ENCODE results near the gene MPHOSPH9.
A peak's percentile ranks its signal among the peaks of the same experiment; 100 is the strongest.

Gene MPHOSPH9

GRCh38 chr12:123107926-123108681 lies 124.8 kb downstream of the MPHOSPH9 start:
- Histone ChIP-seq H3K9me3 (ENCODE audit: control extremely low read depth in 1 of 5, control insufficient read depth in 4 of 5, insufficient read depth in 2 of 5, low read depth in 1 of 5, low read length in 4 of 5) (no peaks in the 10 kb centered on the region), H3K27me3 (replicated peaks in 2 of 5; ENCODE audit: control insufficient read depth in 4 of 5, insufficient read depth in 5 of 5, low read length in 4 of 5) (no peaks in the 10 kb centered on the region), H3K36me3 (ENCODE audit: control insufficient read depth in 4 of 4, insufficient read depth in 4 of 4, low read length in 3 of 4) (peaks cover 0 to 28% (median 13%) of the 10 kb centered on the region in 4 experiments), H3K27ac (ENCODE audit: insufficient read depth in 1 of 2, low read depth in 1 of 2, low read length in 2 of 2, poor library complexity in 1 of 2, severe bottlenecking in 2 of 2) (no peak overlapping the region), H3K4me3 (ENCODE audit: control insufficient read depth in 1 of 7, extremely low read depth in 1 of 7, insufficient read depth in 4 of 7, low read depth in 2 of 7, low read length in 6 of 7) (no peak overlapping the region), H3K4me1 (ENCODE audit: control extremely low read depth in 1 of 4, control insufficient read depth in 4 of 4, insufficient read depth in 4 of 4, low read length in 3 of 4) (peaks cover 3 to 23% (median 20%) of the 10 kb centered on the region in 4 experiments)
- no peak for DNase-seq
- WGBS (ENCODE audit: insufficient coverage): 100% methylated on average over 12 of the region's 13 CpGs
- CTCF ChIA-PET: interaction anchor here (0.6 to 2.0 kb wide), 6 partner anchors 8 to 64 kb away, joined by 3 to 6 read pairs (median 3); no protein-coding TSS in a partner anchor
- POLR2A ChIA-PET: no interaction called here

DNA sequence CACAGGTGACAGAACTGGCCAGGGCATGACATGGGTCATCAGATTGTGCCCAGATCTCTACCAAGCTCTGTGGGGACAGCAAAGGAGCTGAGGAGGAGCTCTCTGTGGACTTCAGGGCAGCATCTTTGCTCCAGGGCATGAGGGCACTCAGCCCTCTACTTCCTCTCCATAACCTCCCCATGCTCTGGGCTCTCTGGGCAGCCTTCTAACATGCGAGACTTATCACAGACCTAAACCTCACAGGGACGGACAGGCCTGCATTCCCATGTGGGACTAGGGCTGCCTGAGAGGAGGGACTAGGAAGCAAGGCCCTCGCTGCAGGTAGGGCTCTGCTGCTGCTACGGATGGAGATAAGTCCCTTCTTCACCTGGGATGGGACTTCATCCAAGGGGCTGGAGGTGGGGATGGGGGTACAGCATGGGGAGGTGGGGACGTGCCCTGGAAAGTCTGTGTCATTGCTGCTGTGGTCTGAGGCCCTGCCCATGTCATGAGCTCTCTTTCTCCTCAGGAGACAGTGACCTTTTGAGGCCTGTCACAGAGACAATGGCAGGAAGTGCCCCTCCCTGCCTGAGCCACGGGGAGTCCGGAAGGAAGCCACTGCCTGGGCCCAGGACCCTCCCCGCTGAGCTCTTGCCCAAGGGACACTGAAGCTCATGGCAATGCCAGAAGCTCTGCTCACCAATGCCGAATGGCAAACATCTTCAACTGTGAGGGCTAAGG lies 126.1 kb downstream of the MPHOSPH9 start:
- CTCF ChIA-PET: interaction anchor here (1.3 to 2.0 kb wide), 6 partner anchors 10 to 64 kb away, joined by 3 to 8 read pairs (median 4); no protein-coding TSS in a partner anchor
- Histone ChIP-seq H3K36me3 (ENCODE audit: control insufficient read depth in 4 of 4, insufficient read depth in 4 of 4, low read length in 3 of 4) (peaks cover 0 to 28% (median 13%) of the 10 kb centered on the region in 4 experiments), H3K27me3 (replicated peaks in 2 of 5; ENCODE audit: control insufficient read depth in 4 of 5, insufficient read depth in 5 of 5, low read length in 4 of 5) (no peaks in the 10 kb centered on the region), H3K9me3 (ENCODE audit: control extremely low read depth in 1 of 5, control insufficient read depth in 4 of 5, insufficient read depth in 2 of 5, low read depth in 1 of 5, low read length in 4 of 5) (no peaks in the 10 kb centered on the region), H3K27ac (ENCODE audit: insufficient read depth in 1 of 2, low read depth in 1 of 2, low read length in 2 of 2, poor library complexity in 1 of 2, severe bottlenecking in 2 of 2) (peak overlapping the region in 1 of 2 experiments; percentile 59), H3K4me1 (ENCODE audit: control extremely low read depth in 1 of 4, control insufficient read depth in 4 of 4, insufficient read depth in 4 of 4, low read length in 3 of 4) (peaks cover 3 to 23% (median 20%) of the 10 kb centered on the region in 4 experiments), H3K4me3 (ENCODE audit: control insufficient read depth in 1 of 7, extremely low read depth in 1 of 7, insufficient read depth in 4 of 7, low read depth in 2 of 7, low read length in 6 of 7) (peak overlapping the region in 1 of 7 experiments; percentile 20)
- POLR2A ChIA-PET: no interaction called here
- peak in 2 of 3 donors; percentile 25 to 30 for DNase-seq
- WGBS (ENCODE audit: insufficient coverage): 49% methylated on average over 8 of the region's 9 CpGs

GRCh38 chr12:123105211-123105826 lies 127.6 kb downstream of the MPHOSPH9 start:
- 94% methylated on average over 10 of the region's 14 CpGs for WGBS (ENCODE audit: insufficient coverage)
- CTCF ChIA-PET: interaction anchor here (0.8 to 1.4 kb wide), 4 partner anchors 10 to 40 kb away, joined by 3 to 6 read pairs (median 4); no protein-coding TSS in a partner anchor
- POLR2A ChIA-PET: no interaction called here
- Histone ChIP-seq H3K9me3 (ENCODE audit: control extremely low read depth in 1 of 5, control insufficient read depth in 4 of 5, insufficient read depth in 2 of 5, low read depth in 1 of 5, low read length in 4 of 5) (no peaks in the 10 kb centered on the region), H3K27ac (ENCODE audit: insufficient read depth in 1 of 2, low read depth in 1 of 2, low read length in 2 of 2, poor library complexity in 1 of 2, severe bottlenecking in 2 of 2) (no peak overlapping the region), H3K27me3 (replicated peaks in 2 of 5; ENCODE audit: control insufficient read depth in 4 of 5, insufficient read depth in 5 of 5, low read length in 4 of 5) (no peaks in the 10 kb centered on the region), H3K4me3 (ENCODE audit: control insufficient read depth in 1 of 7, extremely low read depth in 1 of 7, insufficient read depth in 4 of 7, low read depth in 2 of 7, low read length in 6 of 7) (no peak overlapping the region), H3K4me1 (ENCODE audit: control extremely low read depth in 1 of 4, control insufficient read depth in 4 of 4, insufficient read depth in 4 of 4, low read length in 3 of 4) (peaks cover 3 to 23% (median 20%) of the 10 kb centered on the region in 4 experiments), H3K36me3 (ENCODE audit: control insufficient read depth in 4 of 4, insufficient read depth in 4 of 4, low read length in 3 of 4) (peaks cover 0 to 26% (median 13%) of the 10 kb centered on the region in 4 experiments)
- no peak for DNase-seq

- WGBS (ENCODE audit: insufficient coverage): 98% methylated on average over 4 of the region's 4 CpGs
- Histone ChIP-seq H3K36me3 (ENCODE audit: control insufficient read depth in 4 of 4, insufficient read depth in 4 of 4, low read length in 3 of 4) (peaks cover 0 to 23% (median 13%) of the 10 kb centered on the region in 4 experiments), H3K27ac (ENCODE audit: insufficient read depth in 1 of 2, low read depth in 1 of 2, low read length in 2 of 2, poor library complexity in 1 of 2, severe bottlenecking in 2 of 2) (no peak overlapping the region), H3K4me3 (ENCODE audit: control insufficient read depth in 1 of 7, extremely low read depth in 1 of 7, insufficient read depth in 4 of 7, low read depth in 2 of 7, low read length in 6 of 7) (no peak overlapping the region), H3K4me1 (ENCODE audit: control extremely low read depth in 1 of 4, control insufficient read depth in 4 of 4, insufficient read depth in 4 of 4, low read length in 3 of 4) (peaks cover 3 to 23% (median 20%) of the 10 kb centered on the region in 4 experiments), H3K27me3 (replicated peaks in 2 of 5; ENCODE audit: control insufficient read depth in 4 of 5, insufficient read depth in 5 of 5, low read length in 4 of 5) (no peaks in the 10 kb centered on the region), H3K9me3 (ENCODE audit: control extremely low read depth in 1 of 5, control insufficient read depth in 4 of 5, insufficient read depth in 2 of 5, low read depth in 1 of 5, low read length in 4 of 5) (no peaks in the 10 kb centered on the region)
- ChIA-PET CTCF (interaction anchor here (0.8 to 1.4 kb wide), 4 partner anchors 11 to 40 kb away, joined by 3 to 6 read pairs (median 4); no protein-coding TSS in a partner anchor), POLR2A (no interaction called here)
- DNase-seq: no peak
Measured at GRCh38 chr12:123104809-123105208, 128.1 kb downstream of the MPHOSPH9 start.
